Measurements from ENCODE around the gene FASTK. TPM values are rescaled to one million over a fixed set of nuclear protein-coding genes. Genes with fewer than 3 reads are reported as not detected.

The FASTK gene
- total and polyA plus RNA-seq, 2 donors: 42.4 to 87.8 TPM

DNA sequence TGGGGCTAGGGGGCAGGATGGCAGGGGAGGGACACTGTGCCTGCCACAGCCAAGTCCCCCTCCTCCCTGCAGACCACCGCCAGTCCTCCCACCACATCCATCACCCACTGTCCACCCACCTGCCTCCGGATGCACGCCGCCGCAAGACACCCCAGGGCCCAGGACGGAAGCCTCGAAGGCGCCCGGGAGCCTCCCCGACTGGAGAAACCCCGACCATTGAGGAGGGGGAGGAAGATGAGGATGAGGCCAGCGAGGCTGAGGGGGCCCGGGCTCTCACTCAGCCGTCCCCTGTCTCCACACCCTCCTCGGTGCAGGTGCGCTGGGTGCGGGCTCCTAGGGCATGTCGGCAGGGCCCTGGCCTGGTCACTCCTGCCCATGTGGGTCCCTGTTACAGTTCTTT lies 16.2 kb downstream of the FASTK start:
- WGBS: 97% methylated on average over 18 of the region's 18 CpGs
- no peak for DNase-seq (ENCODE audit: extremely low spot score)
- Histone ChIP-seq H3K27ac (ENCODE audit: low read depth) (no peak overlapping the region), H3K36me3 (ENCODE audit: insufficient read depth) (peaks cover 5% of the 10 kb centered on the region), H3K4me1 (ENCODE audit: insufficient read depth) (no peaks in the 10 kb centered on the region), H3K4me3 (ENCODE audit: low read depth, low read length) (no peak overlapping the region)

DNA sequence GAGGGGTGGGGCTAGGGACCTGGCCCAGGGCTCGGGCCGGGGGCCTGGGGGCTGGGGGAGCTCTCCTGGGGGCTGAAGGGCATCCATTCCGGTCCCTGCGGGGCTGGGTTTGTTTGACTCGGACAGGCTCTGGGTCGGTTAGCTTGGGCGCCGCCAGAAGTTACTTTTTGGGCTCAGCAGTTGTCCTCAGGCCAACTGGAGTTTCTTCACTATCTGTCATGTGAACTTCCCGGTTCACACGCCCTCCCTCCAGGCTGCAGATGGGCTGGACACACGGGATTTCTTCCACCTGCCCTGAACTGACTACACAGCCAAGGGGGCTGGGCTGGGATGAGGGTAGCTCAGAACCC lies 17.4 kb downstream of the FASTK start:
- WGBS: 29% methylated on average over 11 of the region's 11 CpGs
- H3K27ac ChIP-seq (ENCODE audit: low read depth): no peak overlapping the region
- no peak overlapping the region for H3K4me3 ChIP-seq (ENCODE audit: low read depth, low read length)
- no peak for DNase-seq (ENCODE audit: extremely low spot score)
- H3K4me1 ChIP-seq (ENCODE audit: insufficient read depth): no peaks in the 10 kb centered on the region
- peaks cover 5% of the 10 kb centered on the region for H3K36me3 ChIP-seq (ENCODE audit: insufficient read depth)

DNA sequence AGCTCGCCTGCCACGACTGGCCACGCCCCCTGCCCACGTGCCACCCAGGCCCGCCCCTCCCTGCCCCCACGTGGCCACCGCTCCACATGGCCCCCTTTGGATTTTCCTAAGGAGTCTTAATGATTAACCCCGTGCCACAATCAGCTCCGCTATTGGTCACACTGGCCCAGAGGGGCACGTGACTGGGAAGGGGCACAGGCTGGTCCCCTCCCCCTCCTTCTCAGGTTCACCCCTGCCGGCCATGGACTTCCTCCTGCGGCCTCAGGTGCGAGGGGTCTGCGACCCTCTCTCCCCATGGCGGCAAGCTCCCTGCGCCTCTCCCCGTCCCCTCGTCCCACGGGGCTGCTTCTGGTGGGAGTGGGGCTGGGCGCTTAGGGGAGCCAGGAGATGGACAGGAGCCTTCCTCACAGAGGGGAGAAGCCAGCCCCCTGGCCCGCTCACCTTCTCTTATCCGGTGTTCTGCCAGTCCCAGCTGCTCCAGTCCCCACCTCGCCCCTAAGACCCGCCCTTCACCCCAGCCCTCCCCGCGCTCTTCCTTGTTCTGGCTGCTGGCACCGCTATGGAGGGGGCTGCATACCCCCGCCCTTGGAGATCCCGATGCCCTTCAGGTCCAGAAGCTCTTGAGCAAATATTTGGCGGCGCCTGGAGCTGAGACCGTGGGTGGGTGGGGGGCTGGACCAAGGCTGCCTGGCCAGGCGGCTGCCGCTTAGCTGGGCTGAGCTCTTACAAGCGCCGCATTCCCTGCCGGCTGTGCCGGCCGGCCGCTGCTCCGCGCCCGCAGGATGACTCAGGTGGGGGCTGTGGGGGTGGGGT lies 18.0 kb downstream of the FASTK start:
- DNase-seq (ENCODE audit: extremely low spot score): no peak
- Histone ChIP-seq H3K4me1 (ENCODE audit: insufficient read depth) (no peaks in the 10 kb centered on the region), H3K27ac (ENCODE audit: low read depth) (no peak overlapping the region), H3K36me3 (ENCODE audit: insufficient read depth) (peaks cover 5% of the 10 kb centered on the region), H3K4me3 (ENCODE audit: low read depth, low read length) (no peak overlapping the region)
- 39% methylated on average over 43 of the region's 43 CpGs for WGBS

DNA sequence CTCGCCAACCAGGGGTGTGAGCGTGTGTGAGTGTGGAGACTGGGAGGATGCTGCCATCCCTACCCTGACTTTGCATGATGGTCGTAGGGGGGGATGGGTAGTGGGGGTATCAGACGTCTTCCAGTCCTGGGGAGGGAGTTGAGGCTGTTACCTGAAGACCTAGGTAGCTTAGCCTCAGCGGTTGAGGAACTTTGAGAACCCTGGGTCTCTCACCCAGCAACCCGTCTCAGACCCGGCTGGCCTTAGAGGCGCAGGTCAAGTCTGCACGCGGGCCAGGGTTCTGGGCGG lies 18.6 kb downstream of the FASTK start:
- H3K4me1 ChIP-seq (ENCODE audit: insufficient read depth): no peaks in the 10 kb centered on the region
- WGBS: 66% methylated on average over 11 of the region's 11 CpGs
- no peak overlapping the region for H3K27ac ChIP-seq (ENCODE audit: low read depth)

DNA sequence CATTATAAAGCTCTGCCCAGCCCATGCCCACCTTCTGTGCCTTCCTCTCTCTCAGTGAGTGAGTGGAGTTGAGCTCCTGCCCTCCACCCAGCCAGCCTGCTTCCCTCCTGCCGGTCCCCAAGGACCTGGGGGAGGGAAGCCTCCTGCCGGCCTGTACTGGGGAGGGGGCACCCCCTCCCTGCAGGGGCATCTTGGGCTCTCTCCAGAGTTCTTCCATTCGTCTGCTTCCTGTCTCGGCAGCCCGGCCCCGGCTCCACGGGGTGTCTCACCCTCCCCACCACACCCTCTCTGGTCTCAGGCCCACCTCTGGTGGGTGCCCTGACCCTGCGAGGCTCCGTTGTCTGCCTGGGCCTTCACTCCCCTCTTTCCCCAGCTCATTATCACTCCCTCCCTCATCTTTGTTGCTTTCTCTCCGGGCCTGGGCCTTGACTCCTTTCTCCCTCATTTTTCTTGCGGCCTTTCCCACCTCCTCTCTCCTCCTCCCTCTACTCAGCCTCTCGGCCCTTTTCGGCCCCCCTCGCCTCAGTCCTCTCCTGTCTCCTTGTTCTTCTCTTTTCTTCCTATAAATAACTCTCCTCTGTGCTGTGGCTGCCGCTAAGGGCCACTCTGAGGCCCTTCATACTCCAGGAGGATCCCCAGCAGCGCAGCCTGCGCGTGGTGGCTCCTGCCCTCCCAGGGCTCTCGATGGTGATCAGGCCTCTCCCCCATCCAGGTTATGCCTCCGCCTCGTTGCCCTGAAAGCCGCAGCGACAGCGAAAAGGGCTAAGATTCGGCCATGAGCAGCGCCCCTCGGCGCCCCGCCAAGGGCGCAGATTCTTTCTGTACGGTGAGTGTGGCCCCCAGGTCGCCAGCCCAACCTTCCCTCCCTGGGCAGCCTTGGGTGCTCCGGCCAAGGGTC lies 19.1 kb downstream of the FASTK start:
- no peaks in the 10 kb centered on the region for H3K4me1 ChIP-seq (ENCODE audit: insufficient read depth)
- no peak overlapping the region for H3K27ac ChIP-seq (ENCODE audit: low read depth)
- no peak for DNase-seq (ENCODE audit: extremely low spot score)
- H3K4me3 ChIP-seq (ENCODE audit: low read depth, low read length): no peak overlapping the region
- 59% methylated on average over 33 of the region's 33 CpGs for WGBS
- peaks cover 5% of the 10 kb centered on the region for H3K36me3 ChIP-seq (ENCODE audit: insufficient read depth)

More for the DNA sequence above, 18.6 kb downstream of the FASTK start:
- DNase-seq (ENCODE audit: extremely low spot score): no peak
- H3K4me3 ChIP-seq (ENCODE audit: low read depth, low read length): no peak overlapping the region
- H3K36me3 ChIP-seq (ENCODE audit: insufficient read depth): peaks cover 5% of the 10 kb centered on the region

DNA sequence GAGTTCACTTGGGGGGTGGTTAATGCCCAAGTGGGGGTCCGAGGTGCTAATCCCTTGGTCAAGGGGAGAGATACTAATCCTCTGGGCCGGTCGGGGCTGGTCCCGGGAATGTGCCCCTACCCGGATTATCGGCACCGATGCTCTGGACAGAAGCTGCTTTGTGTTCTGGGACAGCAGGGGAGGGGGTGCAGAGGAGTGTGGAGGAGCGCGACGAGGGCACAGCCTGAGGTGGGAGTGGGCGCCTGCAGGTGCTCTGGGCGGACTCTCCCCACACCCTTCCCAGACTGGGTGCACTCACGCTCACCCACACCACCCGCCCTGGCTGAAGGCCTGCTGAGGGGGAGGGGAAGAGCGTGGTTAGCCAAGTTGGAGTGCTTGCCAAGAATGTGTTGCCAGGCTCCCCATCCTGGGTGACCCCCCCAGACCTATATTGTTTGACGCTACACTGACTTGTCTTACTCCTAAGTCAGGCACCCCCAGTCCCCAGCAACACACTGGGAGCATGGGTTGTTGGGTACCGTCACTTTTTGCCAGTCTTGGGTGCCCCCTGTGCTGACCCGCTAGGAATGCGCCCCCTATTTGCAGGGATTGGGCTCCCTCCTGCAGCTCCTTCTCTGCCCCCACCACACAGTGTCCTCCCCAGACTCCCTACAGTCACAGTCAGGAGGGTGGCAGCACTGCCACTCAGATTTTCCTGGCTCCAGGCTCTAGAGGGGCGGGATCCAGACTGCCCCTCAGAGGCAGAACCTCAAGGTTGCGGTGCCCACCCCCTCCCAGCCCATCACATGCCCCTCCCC lies 20.0 kb downstream of the FASTK start:
- Histone ChIP-seq H3K27ac (ENCODE audit: low read depth) (no peak overlapping the region), H3K36me3 (ENCODE audit: insufficient read depth) (peaks cover 5% of the 10 kb centered on the region), H3K4me1 (ENCODE audit: insufficient read depth) (no peaks in the 10 kb centered on the region), H3K4me3 (ENCODE audit: low read depth, low read length) (peak overlapping the region; percentile 79)
- no peak for DNase-seq (ENCODE audit: extremely low spot score)
- 13% methylated on average over 21 of the region's 21 CpGs for WGBS

DNA sequence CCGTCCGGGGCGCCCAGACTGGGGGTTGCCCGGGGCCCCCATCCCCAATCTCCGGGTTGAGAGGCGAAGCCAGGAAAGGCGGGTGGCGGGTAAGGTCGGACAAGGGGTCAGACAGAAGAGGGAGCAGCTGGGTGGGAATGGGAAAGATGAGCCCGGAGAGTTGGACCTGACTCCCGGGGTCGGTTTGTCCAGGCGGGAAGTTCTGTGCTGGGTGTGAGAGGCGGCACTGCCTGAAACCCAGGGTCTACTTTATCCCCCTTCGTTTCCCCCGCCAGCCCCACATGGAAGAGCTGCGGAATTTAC lies 20.5 kb downstream of the FASTK start:
- Histone ChIP-seq H3K4me3 (ENCODE audit: low read depth, low read length) (peak overlapping the region; percentile 79), H3K36me3 (ENCODE audit: insufficient read depth) (peaks cover 5% of the 10 kb centered on the region), H3K4me1 (ENCODE audit: insufficient read depth) (no peaks in the 10 kb centered on the region), H3K27ac (ENCODE audit: low read depth) (no peak overlapping the region)
- DNase-seq (ENCODE audit: extremely low spot score): no peak
- WGBS: 3% methylated on average over 17 of the region's 17 CpGs

DNA sequence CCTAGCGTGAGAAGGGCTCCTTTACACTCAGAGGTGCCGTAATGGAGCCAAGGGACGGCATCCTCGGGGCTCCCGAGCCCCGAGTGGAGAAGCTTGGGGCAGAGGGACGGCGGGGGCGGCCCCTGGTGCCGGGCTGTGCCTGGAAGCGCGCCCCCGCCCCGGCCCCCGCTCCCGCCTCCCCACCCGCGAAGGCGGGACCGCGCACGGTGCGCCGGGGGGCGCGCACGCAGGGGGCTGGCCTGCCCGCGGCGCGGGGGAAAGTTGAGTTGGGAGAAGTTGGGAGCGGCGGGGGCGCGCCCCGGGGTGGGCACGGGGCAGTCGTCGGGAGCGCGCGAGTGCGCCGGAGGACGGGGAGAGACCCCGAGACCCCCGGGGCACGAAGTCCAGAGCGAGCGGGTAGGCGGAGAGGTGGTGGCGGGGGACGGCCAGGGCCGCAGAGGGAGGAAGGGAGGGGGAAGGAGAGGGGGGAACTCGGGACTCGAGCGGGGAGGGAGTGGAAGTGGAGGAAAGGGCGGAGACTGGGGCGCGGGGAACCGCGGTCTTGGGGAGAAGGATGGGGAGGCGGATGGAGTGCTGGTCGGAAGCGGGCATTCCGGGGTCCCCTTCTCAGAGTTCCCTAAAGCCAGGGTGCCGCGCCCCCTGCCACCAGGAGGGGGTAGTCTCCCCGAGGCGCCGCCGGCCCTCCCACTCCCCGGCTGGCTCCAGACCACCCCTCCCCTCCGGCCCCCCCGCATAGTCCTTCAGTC lies 21.1 kb downstream of the FASTK start, which contains the start of gene SLC4A2:
SLC4A2 (plus strand) TSS at position 223 of the 746 bp plus-strand sequence. CDS start 2,399 bp downstream, outside the sequence.
- Histone ChIP-seq H3K4me3 (ENCODE audit: low read depth, low read length) (peak within 1 kb of the TSS; percentile 79), H3K27ac (ENCODE audit: low read depth) (peak within 1 kb of the TSS; percentile 98), H3K36me3 (ENCODE audit: insufficient read depth) (peaks cover under 1% of the 10 kb centered on the region), H3K4me1 (ENCODE audit: insufficient read depth) (no peaks in the 10 kb centered on the region)
- no peak for DNase-seq (ENCODE audit: extremely low spot score)
- WGBS: under 1% methylated on average over 75 of the region's 75 CpGs

DNA sequence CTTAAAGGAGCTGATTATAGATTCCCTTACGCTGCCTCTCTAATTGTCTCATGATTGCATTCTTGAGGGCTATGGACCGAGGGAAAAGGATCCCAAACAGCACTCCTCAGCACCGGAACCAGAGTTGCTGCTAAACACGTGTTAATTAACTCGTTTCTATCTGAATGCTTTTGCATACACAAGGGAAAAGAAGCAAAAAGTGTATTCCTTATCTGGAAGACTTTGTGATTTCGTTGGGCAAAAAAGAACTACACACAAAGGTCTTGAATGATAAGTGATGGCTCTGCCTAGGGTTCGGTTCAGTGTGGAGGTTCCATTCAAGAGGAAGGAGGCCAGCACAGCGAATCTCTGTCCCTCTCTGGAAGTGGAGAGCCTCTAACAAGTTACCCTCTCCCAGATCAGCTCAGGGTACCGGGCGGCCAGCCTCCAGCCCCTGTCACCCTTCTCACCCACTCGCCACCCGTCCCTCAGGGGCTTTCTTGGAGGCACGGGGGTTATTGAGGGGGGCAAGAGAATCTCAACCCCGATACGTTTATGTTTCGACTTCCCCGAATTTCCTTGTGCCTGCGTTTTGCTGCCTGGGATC lies 21.7 kb downstream of the FASTK start:
- peak overlapping the region; percentile 98 for H3K27ac ChIP-seq (ENCODE audit: low read depth)
- H3K36me3 ChIP-seq (ENCODE audit: insufficient read depth): no peaks in the 10 kb centered on the region
- WGBS: 7% methylated on average over 18 of the region's 18 CpGs
- peak overlapping the region; percentile 79 for H3K4me3 ChIP-seq (ENCODE audit: low read depth, low read length)
- H3K4me1 ChIP-seq (ENCODE audit: insufficient read depth): no peaks in the 10 kb centered on the region
- DNase-seq (ENCODE audit: extremely low spot score): no peak

DNA sequence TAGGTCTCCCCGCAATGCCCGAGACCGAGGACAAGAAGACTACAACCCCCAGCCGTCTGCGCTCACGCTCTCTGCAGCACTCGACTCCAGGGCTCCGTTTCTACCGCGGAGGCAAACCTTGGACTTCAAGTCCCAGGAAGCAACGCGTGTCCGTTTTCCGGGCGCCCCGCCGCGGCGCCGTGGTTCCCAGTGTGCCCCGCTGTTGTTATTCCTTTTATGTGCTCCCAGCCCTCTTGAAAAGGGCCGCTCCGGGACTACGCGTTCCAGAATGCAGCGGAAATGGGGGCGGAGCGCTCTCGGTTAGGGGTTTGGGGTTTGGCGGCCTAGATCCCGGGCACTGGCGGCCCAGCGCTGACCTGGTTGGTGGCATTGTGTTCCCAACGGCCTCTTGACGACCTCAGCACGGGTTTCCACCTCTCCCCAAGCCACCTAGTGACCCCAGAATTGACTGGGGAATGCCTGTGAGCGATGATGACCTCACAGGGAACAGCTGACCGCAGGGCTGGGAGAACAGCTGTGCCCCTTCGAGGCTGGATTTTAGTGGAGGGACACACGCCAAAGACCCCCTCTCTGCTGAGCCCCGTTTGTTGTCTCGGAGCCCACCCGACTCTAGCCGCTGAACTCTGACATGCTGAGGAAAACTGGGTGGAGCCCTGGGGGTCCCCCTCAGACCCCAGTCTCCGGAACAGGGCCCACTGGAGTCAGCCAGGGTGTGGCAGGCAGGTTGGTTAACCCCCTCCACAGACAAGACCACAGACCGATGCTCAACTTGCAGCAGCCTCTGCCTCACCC lies 22.4 kb downstream of the FASTK start:
- H3K36me3 ChIP-seq (ENCODE audit: insufficient read depth): no peaks in the 10 kb centered on the region
- no peaks in the 10 kb centered on the region for H3K4me1 ChIP-seq (ENCODE audit: insufficient read depth)
- H3K4me3 ChIP-seq (ENCODE audit: low read depth, low read length): peak overlapping the region; percentile 33
- peak overlapping the region; percentile 98 for H3K27ac ChIP-seq (ENCODE audit: low read depth)
- WGBS: under 1% methylated on average over 46 of the region's 46 CpGs
- DNase-seq (ENCODE audit: extremely low spot score): peak; percentile 99

DNA sequence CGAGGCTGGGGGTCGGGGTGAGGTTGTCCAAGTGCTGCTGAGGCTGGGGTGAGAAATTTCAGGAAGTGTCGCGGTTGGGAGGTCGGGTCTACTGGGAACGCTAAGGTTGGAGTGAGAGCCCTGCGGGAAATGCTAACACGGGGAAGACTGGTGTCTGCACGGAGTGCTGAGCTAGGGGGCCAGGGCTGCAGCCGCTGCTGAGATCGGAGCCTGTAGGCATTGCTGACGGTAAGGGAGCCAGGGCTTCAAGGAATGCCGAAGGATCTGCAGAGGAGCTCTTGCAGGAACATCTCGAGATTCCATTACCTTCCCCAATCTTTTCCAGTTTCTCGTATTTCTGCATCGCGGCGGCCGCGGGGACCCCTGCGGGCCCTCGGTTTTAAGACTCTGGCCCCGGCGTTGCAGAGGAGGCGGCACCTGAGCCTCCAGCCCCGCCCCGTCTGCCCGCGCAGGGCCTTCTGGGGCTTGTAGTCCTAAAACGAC lies 23.1 kb downstream of the FASTK start, which contains the start of gene CDK5:
CDK5 (minus strand) TSS at position 392 of the 483 bp plus-strand sequence; CDS start at position 343, 49 bp downstream.
- Histone ChIP-seq H3K36me3 (ENCODE audit: insufficient read depth) (no peaks in the 10 kb centered on the region), H3K4me1 (ENCODE audit: insufficient read depth) (no peaks in the 10 kb centered on the region), H3K4me3 (ENCODE audit: low read depth, low read length) (peak within 1 kb of the TSS; percentile 57), H3K27ac (ENCODE audit: low read depth) (peak within 1 kb of the TSS; percentile 98)
- WGBS: under 1% methylated on average over 30 of the region's 30 CpGs
- no peak for DNase-seq (ENCODE audit: extremely low spot score)
